Neural progenitor cell (in vitro differentiated cells): ENCODE data around the gene ABCA7.

Source experiments
- EZH2 ChIP-seq: fragments of 200-600 bp; sonication (generic); IDR thresholded peaks from 2 replicates; pipeline ENCODE4 v1.6.1; 2017; ENCODE audit warnings: antibody characterized with exemption, mild to moderate bottlenecking, moderate library complexity
- TF ChIP-seq, protein P1 (sequence below): fragments of 200-600 bp; sonication (generic); IDR thresholded peaks from 2 replicates; pipeline ENCODE4 v1.5.1; 2017; ENCODE audit warnings: antibody characterized with exemption, mild to moderate bottlenecking

DNA sequence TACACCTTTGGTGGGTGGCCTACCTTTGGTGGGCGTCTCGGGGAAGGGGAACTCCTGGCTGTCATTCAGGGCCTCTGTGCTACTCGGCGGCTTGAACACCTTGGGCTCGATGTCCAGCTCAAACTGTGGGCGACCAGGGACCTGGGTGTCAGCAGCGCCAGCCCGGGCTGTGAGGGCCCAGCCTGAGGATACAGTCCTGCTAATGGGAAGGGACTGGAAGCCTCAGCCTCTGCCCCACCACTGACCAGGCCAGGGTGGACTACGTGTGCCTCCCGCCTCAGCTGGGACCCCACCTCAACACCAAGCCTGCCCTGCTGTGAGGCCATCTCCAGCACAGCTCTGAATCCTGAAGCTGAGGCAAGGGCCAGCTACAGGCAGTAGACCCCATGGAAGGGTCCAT, 26.7 kb upstream of the ABCA7 start:
- TF ChIP-seq, protein P1, sequence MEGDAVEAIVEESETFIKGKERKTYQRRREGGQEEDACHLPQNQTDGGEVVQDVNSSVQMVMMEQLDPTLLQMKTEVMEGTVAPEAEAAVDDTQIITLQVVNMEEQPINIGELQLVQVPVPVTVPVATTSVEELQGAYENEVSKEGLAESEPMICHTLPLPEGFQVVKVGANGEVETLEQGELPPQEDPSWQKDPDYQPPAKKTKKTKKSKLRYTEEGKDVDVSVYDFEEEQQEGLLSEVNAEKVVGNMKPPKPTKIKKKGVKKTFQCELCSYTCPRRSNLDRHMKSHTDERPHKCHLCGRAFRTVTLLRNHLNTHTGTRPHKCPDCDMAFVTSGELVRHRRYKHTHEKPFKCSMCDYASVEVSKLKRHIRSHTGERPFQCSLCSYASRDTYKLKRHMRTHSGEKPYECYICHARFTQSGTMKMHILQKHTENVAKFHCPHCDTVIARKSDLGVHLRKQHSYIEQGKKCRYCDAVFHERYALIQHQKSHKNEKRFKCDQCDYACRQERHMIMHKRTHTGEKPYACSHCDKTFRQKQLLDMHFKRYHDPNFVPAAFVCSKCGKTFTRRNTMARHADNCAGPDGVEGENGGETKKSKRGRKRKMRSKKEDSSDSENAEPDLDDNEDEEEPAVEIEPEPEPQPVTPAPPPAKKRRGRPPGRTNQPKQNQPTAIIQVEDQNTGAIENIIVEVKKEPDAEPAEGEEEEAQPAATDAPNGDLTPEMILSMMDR, result no peak
- TF ChIP-seq EZH2, result no peak
